Right ventricle myocardium superior (tissue), 1 donor: Measurements from ENCODE around the gene CASP3. TPM values are rescaled to one million over a fixed set of nuclear protein-coding genes. Genes with fewer than 3 reads are reported as not detected.

Experiments
- ATAC-seq: fragments of 200-7000 bp; cut with Tn5 transposase; one replicate; pipeline ENCODE4 v1.9.1; 2020; ENCODE audit warnings: mild to moderate bottlenecking; ENCODE audit not compliant: poor library complexity
- DNase-seq: peaks from one replicate; pipeline ENCODE4 v3.0.0-alpha.2; 2020
- intact Hi-C: fragments of 100-400 bp; cut with DNase I; formaldehyde crosslinking; loops from one replicate; pipeline ENCODE4 v1.11.2; 2022
- long read RNA-seq: library from polyadenylated mRNA; unstranded; transcript quantifications from one replicate; pipeline ENCODE4 v2.0.0, GENCODE V29; 2021
- total RNA-seq: library from RNA; stranded (reverse); fragmentation: NEBNext Ultra II Directional; extraction: Animal tissue kit (Norgen Biotek cat#: 25700); gene quantifications from one replicate; pipeline ENCODE4 v1.2.1, GENCODE V29; 2021
- donor health status: DM: no; HTN: yes; CAD: no; lungs with severe emphysema.

The CASP3 gene
- 11.6 TPM for total RNA-seq
- long read RNA-seq, transcript CASP3-206 (7 exons, 2,540 nt), result major isoform, 7 of 10 reads
- long read RNA-seq, partial matches to known transcripts, result 0 of 10 reads
- long read RNA-seq, other reads (novel, unspliced or antisense), result 1 of 10 reads

GRCh38 chr4:184649026-184649970 lies at the start of gene CASP3, which contains the start of gene PRIMPOL:
Gene CASP3, minus strand, starts transcription at chr4:184649447. Its CDS starts 10,994 bp downstream, at chr4:184638453.
Gene PRIMPOL, plus strand, starts transcription at chr4:184649738. Its CDS starts 7,403 bp downstream, at chr4:184657141.
- DNase-seq (peak; percentile 98), ATAC-seq (peak; percentile 97)
- intact Hi-C loops, result loop anchor here (10.0 kb wide), 1 partner anchor 384 kb away; no protein-coding TSS in a partner anchor

GRCh38 chr4:184697956-184698355 lies 48.7 kb upstream of the CASP3 start:
- no peak for DNase-seq
- intact Hi-C loops, result no loop called here
- ATAC-seq, result no peak

GRCh38 chr4:184695178-184695896 lies 46.1 kb upstream of the CASP3 start:
- DNase-seq (no peak), ATAC-seq (peak; percentile 85)
- intact Hi-C loops, result no loop called here

- ATAC-seq (peak; percentile 56), DNase-seq (no peak)
- intact Hi-C loops, result no loop called here
Observed at GRCh38 chr4:184694412-184694956, 45.2 kb upstream of the CASP3 start.

GRCh38 chr4:184693056-184693455 lies 43.8 kb upstream of the CASP3 start:
- intact Hi-C loops, result no loop called here
- no peak for ATAC-seq
- DNase-seq, result no peak

GRCh38 chr4:184689681-184690080 lies 40.4 kb upstream of the CASP3 start:
- no peak for DNase-seq
- intact Hi-C loops, result no loop called here
- no peak for ATAC-seq

GRCh38 chr4:184688447-184688846 lies 39.2 kb upstream of the CASP3 start:
- ATAC-seq (no peak), DNase-seq (no peak)
- intact Hi-C loops, result no loop called here

- no peak for DNase-seq
- no peak for ATAC-seq
- intact Hi-C loops, result no loop called here
Observed at GRCh38 chr4:184688005-184688404, 38.8 kb upstream of the CASP3 start.

- intact Hi-C loops, result no loop called here
- ATAC-seq (peak; percentile 55), DNase-seq (peak; percentile 46)
Observed at GRCh38 chr4:184684491-184685189, 35.4 kb upstream of the CASP3 start.

- intact Hi-C loops, result no loop called here
- ATAC-seq (no peak), DNase-seq (no peak)
Observed at GRCh38 chr4:184681916-184682315, 32.7 kb upstream of the CASP3 start.

GRCh38 chr4:184680698-184681097 lies 31.5 kb upstream of the CASP3 start:
- intact Hi-C loops, result no loop called here
- no peak for ATAC-seq
- DNase-seq, result no peak

GRCh38 chr4:184675821-184676492 lies 26.7 kb upstream of the CASP3 start:
- intact Hi-C loops, result no loop called here
- ATAC-seq (no peak), DNase-seq (no peak)

- ATAC-seq (no peak), DNase-seq (no peak)
- intact Hi-C loops, result no loop called here
Observed at GRCh38 chr4:184675018-184675417, 25.8 kb upstream of the CASP3 start.

GRCh38 chr4:184674011-184674410 lies 24.8 kb upstream of the CASP3 start:
- ATAC-seq, result no peak
- intact Hi-C loops, result no loop called here
- no peak for DNase-seq

GRCh38 chr4:184672741-184673140 lies 23.5 kb upstream of the CASP3 start:
- no peak for DNase-seq
- no peak for ATAC-seq
- intact Hi-C loops, result no loop called here

- intact Hi-C loops, result no loop called here
- DNase-seq, result no peak
- no peak for ATAC-seq
Observed at GRCh38 chr4:184671101-184671500, 21.9 kb upstream of the CASP3 start.

GRCh38 chr4:184669251-184669650 lies 20.0 kb upstream of the CASP3 start:
- no peak for ATAC-seq
- no peak for DNase-seq
- intact Hi-C loops, result no loop called here

- intact Hi-C loops, result no loop called here
- no peak for DNase-seq
- no peak for ATAC-seq
Observed at GRCh38 chr4:184668511-184669114, 19.4 kb upstream of the CASP3 start.
